Nephron (organoid): Measurements from ENCODE around the gene NCR1.
"Not testable (repeated sequence)": the region's sequence is repeated elsewhere in the genome, so short reads cannot be mapped to it uniquely, and the experiment has no call there.

Experiments used
- H3K27ac Mint-ChIP-seq, 3 experiments: 2 replicates each; pipeline ENCODE4 v1.8.0; 2020; ENCODE audit warnings: mixed read lengths in 3 of 3, mild to moderate bottlenecking in 2 of 3, moderate library complexity in 1 of 3
- H3K27me3 Mint-ChIP-seq: 2 replicates; pipeline ENCODE4 v1.8.0; 2021; ENCODE audit warnings: low read depth, mild to moderate bottlenecking, moderate library complexity, mixed read lengths
- H3K36me3 Mint-ChIP-seq: 2 replicates; pipeline ENCODE4 v1.8.0; 2020; ENCODE audit warnings: low read depth, mixed read lengths
- H3K4me1 Mint-ChIP-seq: 2 replicates; pipeline ENCODE4 v1.8.0; 2020; ENCODE audit warnings: mixed read lengths
- H3K4me3 Mint-ChIP-seq, 3 experiments: 2 replicates each; pipeline ENCODE4 v1.8.0; 2020; ENCODE audit warnings: mild to moderate bottlenecking in 3 of 3, mixed read lengths in 3 of 3, moderate library complexity in 2 of 3
- H3K9me3 Mint-ChIP-seq: 2 replicates; pipeline ENCODE4 v1.8.0; 2020; ENCODE audit warnings: mixed read lengths
- TF ChIP-seq, protein P1 (sequence below), 3 experiments: fragments of 200-600 bp; sonication (generic); IDR thresholded peaks; one replicate each; pipeline ENCODE4 v1.5.0; 2021; ENCODE audit warnings: antibody characterized with exemption in 3 of 3; ENCODE audit not compliant: unreplicated experiment in 3 of 3

The NCR1 gene

DNA sequence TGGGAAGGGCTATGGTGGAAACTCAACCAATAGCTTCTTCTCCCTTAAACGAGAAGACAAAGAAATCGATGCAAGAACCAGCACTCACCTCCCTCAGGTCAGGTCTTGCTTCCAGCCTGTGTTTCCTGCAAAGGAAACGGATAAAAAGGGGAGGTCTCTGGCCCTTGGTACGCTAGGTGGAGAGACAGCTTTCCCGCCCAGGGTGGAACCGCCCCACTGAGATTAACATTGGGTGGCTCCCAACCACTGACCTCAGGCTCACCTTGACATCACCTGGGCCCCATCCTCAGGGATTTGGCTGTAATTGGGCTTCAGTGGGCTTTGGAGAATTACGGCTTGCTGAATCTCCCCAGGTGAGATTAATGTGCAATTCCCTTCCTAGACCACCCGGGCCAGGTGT, 41.4 kb downstream of the NCR1 start, which contains the start of gene NLRP7:
NLRP7 (minus strand) TSS at position 150 of the 400 bp plus-strand sequence.
- TF ChIP-seq, protein P1, sequence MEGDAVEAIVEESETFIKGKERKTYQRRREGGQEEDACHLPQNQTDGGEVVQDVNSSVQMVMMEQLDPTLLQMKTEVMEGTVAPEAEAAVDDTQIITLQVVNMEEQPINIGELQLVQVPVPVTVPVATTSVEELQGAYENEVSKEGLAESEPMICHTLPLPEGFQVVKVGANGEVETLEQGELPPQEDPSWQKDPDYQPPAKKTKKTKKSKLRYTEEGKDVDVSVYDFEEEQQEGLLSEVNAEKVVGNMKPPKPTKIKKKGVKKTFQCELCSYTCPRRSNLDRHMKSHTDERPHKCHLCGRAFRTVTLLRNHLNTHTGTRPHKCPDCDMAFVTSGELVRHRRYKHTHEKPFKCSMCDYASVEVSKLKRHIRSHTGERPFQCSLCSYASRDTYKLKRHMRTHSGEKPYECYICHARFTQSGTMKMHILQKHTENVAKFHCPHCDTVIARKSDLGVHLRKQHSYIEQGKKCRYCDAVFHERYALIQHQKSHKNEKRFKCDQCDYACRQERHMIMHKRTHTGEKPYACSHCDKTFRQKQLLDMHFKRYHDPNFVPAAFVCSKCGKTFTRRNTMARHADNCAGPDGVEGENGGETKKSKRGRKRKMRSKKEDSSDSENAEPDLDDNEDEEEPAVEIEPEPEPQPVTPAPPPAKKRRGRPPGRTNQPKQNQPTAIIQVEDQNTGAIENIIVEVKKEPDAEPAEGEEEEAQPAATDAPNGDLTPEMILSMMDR (IDR thresholded peaks at IDR 0.05; ENCODE audit: unreplicated experiment in 3 of 3): no peak
- Mint-ChIP-seq H3K9me3 (peaks cover 15% of the 10 kb centered on the region), H3K4me3 (no peak within 1 kb of the TSS), H3K36me3 (no peaks in the 10 kb centered on the region), H3K4me1 (no peaks in the 10 kb centered on the region), H3K27me3 (no peaks in the 10 kb centered on the region), H3K27ac (no peak within 1 kb of the TSS)

GRCh38 chr19:54949412-54949811, 43.5 kb downstream of the NCR1 start:
- H3K9me3 Mint-ChIP-seq: peaks cover 17% of the 10 kb centered on the region
- no peak overlapping the region for H3K27ac Mint-ChIP-seq
- TF ChIP-seq, protein P1 (IDR thresholded peaks at IDR 0.05; ENCODE audit: unreplicated experiment in 3 of 3): no peak
- no peaks in the 10 kb centered on the region for H3K36me3 Mint-ChIP-seq
- no peaks in the 10 kb centered on the region for H3K4me1 Mint-ChIP-seq
- H3K4me3 Mint-ChIP-seq: no peak overlapping the region
- no peaks in the 10 kb centered on the region for H3K27me3 Mint-ChIP-seq

DNA sequence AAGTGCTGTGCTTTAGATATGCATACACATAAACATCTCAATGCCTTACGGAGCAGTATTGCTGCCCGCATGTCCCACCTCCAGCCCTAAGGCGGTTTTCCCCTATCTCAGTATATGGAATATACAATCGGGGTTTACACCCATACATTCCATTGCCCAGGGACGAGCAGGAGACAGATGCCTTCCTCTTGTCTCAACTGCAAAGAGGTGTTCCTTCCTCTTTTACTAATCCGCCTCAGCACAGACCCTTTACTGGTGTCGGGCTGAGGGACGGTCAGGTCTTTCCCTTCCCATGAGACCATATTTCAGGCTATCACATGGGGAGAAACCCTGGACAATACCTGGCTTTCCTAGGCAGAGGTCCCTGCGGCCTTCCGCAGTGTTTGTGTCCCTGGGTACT, 44.6 kb downstream of the NCR1 start:
- H3K36me3 Mint-ChIP-seq, H3K4me3 Mint-ChIP-seq, H3K4me1 Mint-ChIP-seq: not testable (repeated sequence)

DNA sequence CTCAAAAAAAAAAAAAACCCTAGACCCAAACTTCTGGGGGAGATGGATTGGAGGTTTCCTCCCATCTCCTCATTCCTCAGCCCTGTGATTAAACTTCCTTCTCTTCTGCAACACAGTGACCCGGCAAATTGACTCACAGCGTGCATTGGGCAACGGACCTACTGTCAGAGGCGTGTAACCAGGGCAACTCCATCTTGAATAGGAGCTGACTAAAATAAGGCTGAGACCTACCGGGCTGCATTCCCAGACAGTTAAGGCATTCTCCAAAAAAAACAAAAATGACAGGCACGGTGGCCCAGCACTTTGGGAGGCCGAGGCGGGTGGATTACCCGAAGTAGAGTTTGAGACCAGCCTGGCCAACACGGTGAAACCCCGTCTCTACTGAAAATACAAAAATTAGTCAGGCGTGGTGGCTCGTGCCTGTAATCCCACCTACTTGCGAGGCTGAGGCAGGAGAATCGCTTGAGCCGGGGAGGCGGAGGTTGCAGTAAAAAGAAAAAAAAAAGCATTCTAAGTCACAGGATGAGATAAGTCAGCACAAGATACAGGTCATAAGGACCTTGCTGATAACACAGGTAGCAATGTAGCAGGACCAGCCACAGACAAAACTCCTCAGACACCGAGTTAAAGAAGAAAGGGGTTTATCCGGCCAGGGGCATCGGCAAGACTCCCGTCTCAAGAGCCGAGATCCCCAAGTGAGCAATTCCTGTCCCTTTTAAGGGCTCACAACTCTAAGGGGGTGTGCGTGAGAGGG, 46.8 kb downstream of the NCR1 start:
- no peaks in the 10 kb centered on the region for H3K4me1 Mint-ChIP-seq
- H3K4me3 Mint-ChIP-seq: no peak overlapping the region
- no peaks in the 10 kb centered on the region for H3K36me3 Mint-ChIP-seq
- H3K27me3 Mint-ChIP-seq: peaks cover 8% of the 10 kb centered on the region
- H3K9me3 Mint-ChIP-seq: peaks cover 26% of the 10 kb centered on the region
- no peak overlapping the region for H3K27ac Mint-ChIP-seq
- TF ChIP-seq, protein P1 (IDR thresholded peaks at IDR 0.05; ENCODE audit: unreplicated experiment in 3 of 3): no peak

More for the DNA sequence above, 44.6 kb downstream of the NCR1 start:
- not testable (repeated sequence) for H3K27me3 Mint-ChIP-seq, H3K27ac Mint-ChIP-seq
- H3K9me3 Mint-ChIP-seq: peaks cover 21% of the 10 kb centered on the region

GRCh38 chr19:54953345-54953713, 47.4 kb downstream of the NCR1 start:
- not testable (repeated sequence) for H3K4me3 Mint-ChIP-seq, H3K4me1 Mint-ChIP-seq, H3K27ac Mint-ChIP-seq, H3K36me3 Mint-ChIP-seq
- Mint-ChIP-seq H3K9me3 (peaks cover 29% of the 10 kb centered on the region), H3K27me3 (peaks cover 10% of the 10 kb centered on the region)

DNA sequence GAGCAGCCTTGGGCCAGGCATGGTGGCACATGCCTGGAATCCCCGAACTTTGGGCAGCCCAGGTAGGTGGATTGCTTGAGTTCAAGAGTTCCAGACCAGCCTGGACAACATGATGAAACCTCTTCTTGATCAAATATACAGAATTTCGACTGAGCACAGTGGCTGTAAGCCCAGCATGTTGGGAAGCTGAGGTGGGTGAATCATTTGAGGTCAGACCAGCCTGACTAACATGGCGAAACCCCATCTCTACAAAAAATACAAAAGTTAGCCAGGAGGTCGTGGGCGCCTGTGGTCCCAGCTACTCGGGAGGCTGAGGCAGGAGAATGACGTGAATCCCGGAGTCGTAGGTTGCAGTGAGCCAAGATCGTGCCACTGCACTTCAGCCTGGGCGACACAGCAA, 49.4 kb downstream of the NCR1 start:
- no peak overlapping the region for H3K4me3 Mint-ChIP-seq
- H3K27me3 Mint-ChIP-seq: peaks cover 10% of the 10 kb centered on the region
- TF ChIP-seq, protein P1 (IDR thresholded peaks at IDR 0.05; ENCODE audit: unreplicated experiment in 3 of 3): no peak
- no peaks in the 10 kb centered on the region for H3K4me1 Mint-ChIP-seq
- H3K36me3 Mint-ChIP-seq: no peaks in the 10 kb centered on the region
- peaks cover 29% of the 10 kb centered on the region for H3K9me3 Mint-ChIP-seq
- H3K27ac Mint-ChIP-seq: no peak overlapping the region

DNA sequence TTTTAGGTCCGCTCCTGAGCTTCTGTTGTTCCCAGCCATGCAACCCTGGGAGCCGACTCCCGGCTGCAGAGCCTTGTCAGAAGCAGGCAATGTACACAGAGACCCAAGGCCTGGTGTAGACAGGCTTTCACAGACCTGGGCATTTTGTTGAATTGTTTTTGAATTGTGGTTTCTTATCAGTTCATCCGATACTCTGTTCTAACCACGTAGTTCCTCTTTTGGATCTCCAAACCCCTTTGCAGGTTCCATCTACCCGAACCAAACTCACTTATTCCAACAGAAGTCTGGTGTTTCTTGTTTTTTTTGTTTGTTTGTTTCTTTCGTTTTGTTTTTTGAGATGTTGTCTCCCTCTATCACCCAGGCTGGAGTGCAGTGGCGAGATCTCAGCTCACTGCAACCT, 53.9 kb downstream of the NCR1 start:
- TF ChIP-seq, protein P1 (IDR thresholded peaks at IDR 0.05; ENCODE audit: unreplicated experiment in 3 of 3): no peak

More for the DNA sequence above, 53.9 kb downstream of the NCR1 start:
- Mint-ChIP-seq H3K27me3 (peaks cover 9% of the 10 kb centered on the region), H3K4me1 (no peaks in the 10 kb centered on the region), H3K27ac (no peak overlapping the region), H3K36me3 (no peaks in the 10 kb centered on the region), H3K9me3 (peaks cover 17% of the 10 kb centered on the region), H3K4me3 (no peak overlapping the region)
